Measurements from ENCODE around the gene MYO5A.
"Not testable (repeated sequence)": the region's sequence is repeated elsewhere in the genome, so short reads cannot be mapped to it uniquely, and the experiment has no call there.

The MYO5A gene

DNA sequence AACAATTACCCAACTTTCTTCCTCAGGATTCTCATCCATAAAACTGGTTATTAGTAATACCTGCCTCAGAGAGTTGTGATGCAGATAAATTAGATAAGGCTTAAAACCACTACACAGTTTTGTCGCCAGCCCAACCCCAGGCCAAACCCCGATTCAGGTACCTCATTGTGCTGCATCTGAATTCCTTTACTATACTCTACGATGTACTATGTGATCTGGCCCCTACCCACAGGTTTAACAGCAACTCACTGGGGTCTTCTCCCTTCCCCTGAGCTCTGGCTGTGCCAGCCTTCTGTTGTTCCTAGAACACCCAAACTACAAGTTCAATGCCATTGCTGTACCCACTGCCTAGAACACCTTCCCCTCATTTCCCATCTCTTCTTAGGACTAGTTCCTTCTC is 64.6 kb downstream of the MYO5A start:
- DNase-seq, result no peak

DNA sequence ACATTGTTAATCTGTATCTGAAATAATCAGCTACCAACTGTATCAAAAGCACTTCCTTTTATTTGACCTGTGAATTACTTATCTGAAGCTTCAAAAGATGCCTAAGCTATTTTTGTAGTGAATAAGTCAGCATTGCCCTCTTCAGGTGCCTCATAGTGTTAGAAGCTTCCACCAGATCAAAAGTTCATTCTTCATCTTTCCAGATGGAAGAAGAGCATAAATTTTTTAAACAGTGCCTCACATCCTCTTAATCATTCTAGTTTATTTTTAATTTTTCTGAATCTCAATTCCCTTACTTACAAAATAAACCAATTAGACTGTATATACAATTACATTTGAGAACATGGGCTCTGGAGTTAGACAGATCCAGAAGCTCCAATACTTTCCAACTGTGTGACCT is 65.0 kb downstream of the MYO5A start:
- no peak for DNase-seq

DNA sequence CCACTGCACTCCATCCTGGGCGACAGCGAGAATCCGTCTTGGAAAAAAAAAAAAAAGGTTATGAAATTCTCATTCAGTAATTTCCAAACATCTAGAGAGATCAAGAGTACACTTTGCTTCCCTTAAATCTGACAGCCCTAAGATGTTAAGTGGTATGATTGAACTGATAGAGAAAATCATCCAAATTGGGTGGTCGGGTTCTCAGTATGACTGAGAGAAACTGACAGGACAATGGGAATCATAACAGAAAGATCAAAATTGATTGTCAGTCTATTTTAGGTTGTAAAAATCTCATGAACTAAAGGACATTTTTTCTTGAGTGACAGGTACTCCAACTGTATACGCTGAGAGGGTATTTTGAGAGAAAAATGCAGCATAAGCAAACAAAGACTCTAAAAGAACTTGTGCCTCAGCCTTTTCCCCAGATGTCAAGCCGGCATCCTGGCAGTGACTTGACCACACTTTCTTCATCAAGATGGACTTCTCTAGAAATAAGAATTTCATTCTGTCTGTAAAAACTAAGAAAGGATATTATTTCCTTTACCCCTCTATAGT is 65.8 kb downstream of the MYO5A start:
- no peak for DNase-seq

DNA sequence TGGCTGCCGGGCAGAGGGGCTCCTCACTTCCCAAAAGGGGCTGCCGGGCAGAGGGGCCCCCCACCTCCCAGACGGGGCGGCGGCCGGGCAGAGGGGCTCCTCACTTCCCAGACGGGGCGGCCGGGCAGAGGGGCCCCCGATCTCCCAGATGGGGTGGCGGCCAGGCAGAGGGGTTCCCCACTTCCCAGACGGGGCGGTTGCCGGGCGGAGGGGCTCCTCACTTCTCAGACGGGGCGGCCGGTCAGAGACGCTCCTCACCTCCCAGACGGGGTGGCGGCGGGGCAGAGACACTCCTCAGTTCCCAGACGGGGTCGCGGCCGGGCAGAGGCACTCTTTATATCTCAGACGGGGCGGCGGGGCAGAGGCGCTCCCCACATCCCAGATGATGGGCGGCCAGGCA is 69.0 kb downstream of the MYO5A start:
- DNase-seq, result not testable (repeated sequence)

DNA sequence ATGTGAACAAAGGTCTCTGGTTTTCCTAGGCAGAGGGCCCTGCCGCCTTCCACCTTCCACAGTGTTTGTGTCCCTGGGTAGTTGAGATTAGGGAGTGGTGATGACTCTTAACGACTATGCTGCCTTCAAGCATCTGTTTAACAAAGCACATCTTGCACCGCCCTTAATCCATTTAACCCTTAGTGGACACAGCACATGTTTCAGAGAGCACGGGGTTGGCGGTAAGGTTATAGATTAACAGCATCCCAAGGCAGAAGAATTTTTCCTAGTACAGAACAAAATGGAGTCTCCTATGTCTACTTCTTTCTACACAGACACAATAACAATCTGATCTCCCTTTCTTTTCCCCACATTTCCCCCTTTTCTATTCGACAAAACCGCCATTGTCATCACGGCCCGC is 69.4 kb downstream of the MYO5A start:
- DNase-seq, result not testable (repeated sequence)

DNA sequence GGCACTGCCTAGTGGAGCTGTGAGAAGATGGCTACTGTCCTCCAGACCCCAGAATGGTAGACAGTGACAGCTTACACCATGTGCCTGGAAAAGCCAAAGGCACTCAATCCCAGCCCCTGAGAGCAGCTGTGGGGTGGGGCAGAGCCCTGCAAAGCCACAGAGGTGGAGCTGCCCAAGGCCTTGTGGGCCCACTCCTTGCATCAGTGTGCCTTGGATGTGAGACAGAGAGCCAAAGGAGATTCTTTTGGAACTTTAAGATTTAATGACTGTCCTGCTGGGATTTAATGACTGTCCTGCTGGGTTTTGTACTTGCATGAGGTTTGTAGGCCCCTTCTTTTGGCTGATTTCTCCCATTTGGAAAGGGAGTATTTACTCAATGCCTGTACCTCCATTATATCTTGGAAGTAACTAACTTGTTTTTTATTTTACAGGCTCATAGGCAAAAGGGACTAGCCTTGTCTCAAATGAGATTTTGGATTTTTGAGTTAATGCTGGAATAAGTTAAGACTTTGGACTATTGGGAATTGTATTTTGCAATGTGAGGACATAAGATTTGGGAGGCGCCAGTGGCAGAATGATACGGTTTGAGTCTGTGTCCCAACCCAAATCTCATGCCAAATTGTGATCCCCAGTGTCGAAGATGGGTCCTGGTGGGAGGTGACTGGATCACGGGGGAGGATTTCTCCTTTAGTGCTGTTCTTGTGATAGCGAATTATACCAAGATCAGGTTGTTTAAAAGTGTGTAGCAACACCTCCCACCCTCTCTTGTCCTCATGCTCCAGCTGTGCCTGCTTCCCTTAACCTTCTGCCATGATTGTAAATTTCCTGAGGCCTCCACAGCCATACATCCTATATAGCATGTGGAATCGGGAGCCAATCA is 80.4 kb downstream of the MYO5A start:
- DNase-seq, result no peak

DNA sequence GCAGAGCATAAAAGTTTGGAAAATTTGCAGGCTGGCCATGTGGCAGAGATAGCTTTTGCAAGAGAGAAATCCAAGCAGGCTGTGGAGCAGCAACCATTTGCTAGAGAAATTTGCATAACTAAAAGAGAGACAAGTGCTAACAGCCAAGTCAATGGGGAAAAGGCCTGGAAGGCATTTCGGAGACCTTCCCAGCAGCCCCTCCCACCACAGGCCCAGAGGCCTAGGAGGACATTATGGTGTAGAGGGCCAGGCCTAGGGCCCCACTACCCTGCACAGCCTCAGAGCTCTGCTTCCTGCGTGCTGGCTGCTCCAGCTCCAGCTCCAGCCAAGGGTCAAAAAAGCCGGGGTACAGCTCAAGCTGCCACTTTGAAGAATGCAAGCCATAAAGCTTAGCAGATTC is 82.7 kb downstream of the MYO5A start:
- no peak for DNase-seq

DNA sequence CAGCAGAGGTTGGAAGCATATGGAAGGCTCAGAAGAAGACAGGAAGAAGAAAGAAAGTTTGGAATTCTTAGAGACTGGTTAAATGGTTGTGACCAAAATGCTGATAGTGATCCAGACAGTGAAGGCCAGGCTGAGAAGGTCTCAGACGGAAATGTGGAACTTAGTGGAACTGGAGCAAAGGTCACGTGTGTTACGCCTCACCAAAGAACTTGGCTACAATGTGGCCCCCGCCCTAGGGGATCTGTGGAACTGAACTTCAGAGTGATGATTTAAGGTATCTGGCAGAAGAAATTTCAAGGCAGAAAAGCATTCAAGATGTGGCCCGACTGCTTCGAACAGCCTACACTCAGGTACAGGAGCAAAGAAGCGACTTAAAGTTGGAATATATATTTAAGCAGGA is 83.1 kb downstream of the MYO5A start:
- DNase-seq, result no peak

DNA sequence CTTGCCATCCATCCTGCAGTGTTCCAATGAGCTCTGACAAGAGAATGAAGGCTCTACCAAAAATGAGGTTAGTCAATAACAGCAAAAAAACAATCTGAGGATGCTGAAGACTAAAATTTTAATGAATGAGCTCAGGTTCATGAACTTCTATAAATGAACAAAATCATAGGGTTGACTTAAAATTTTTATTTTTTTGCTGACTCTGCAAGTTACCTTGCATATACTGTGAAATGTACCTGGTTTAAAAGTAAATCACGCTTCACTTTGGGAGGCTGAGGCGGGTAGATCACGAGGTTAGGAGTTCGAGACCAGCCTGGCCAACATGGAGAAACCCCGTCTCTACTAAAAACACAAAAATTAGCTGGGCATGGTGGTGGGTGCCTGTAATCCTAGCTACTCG is 85.5 kb downstream of the MYO5A start:
- not testable (repeated sequence) for DNase-seq

DNA sequence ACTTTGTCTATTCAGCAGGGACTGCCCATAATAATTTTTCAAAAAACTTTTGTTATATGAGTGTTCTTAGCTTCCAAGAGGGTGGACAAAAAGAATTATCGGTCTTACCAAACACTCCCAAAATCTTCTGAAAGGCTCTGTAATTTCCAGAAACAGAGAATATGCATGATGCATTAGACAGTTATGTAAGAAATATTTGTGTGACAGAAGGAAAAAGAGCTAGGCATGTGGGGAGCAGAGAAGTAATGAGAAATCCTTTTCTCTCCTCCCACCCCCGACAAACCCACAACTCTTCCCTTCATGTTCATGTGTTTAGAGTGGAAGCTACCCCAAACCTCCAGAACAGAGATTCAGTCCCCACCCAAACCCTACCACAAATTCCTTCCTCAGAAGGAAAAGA is 86.8 kb downstream of the MYO5A start:
- DNase-seq, result no peak

DNA sequence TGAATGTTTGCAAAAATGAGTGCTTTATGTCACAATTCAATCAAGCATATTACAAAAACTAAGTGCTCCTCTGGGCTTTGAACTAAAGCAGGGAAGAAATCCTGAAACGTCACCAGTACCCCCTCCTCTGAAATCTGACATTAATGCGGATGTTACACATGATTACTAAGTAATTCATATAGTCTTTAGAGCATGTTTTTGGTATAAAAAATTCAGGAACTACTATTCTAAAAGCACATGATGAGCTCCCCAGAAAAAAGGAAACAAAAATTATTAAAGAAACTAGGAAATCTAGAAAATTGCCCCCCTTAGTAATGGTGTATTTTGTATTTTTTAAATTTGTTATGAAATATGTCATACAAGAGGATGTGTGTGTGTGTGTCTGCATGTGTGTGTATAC is 87.7 kb downstream of the MYO5A start:
- no peak for DNase-seq

DNA sequence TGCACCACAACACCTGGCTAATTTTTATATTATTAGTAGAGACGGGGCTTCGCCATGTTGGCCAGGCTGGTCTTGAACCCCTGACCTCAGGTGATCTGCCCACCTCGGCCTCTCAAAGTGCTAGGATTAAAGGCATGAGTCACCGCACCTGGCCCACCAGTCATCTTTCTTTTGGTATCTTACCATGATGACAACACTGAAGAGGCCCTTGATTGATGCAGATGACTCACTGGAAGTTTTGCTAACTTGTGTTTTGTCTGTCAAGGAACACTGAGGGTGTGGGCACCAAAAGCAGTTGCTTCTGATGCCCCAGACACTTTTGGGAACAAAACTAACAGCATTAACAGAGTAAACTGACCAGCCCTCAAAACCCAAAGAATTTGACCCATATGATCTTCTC is 88.3 kb downstream of the MYO5A start:
- peak in 1 of 51 donors; percentile 22 for DNase-seq

DNA sequence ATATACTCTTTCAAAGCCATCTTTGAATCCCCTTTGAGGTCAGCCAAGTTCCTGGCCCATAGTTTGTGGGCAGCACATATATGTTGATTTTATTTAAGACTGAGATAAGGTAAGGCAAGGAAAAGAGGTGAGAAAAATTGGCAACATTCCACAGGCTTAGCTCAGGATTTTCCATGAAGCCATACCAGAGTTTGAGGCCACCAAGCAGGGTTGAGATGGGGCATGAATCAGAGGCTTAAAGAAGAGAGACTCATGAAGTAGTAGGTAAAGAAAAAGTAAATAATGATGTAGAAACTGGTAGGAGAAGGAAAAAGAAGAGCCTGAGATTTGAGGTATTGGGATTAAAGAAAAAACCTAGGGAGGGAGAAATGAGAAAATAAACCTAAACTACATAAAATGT is 89.2 kb downstream of the MYO5A start:
- DNase-seq, result no peak

DNA sequence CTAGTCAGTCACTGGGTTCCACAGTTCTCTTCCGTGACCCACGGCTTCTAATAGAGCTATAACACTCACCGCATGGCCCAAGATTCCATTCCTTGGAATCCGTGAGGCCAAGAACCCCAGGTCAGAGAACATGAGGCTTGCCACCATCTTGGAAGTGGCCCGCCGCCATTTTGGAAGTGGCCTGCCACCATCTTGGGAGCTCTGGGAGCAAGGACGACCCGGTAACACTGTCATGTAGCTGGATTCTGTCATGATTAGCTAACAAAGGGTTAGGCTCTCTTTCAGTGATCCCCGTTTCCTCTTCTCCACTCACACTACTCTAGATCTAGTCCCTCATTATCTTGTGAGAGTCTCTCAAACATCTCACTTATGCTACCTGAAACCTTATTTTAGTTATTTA is 89.6 kb downstream of the MYO5A start:
- DNase-seq, result not testable (repeated sequence)

DNA sequence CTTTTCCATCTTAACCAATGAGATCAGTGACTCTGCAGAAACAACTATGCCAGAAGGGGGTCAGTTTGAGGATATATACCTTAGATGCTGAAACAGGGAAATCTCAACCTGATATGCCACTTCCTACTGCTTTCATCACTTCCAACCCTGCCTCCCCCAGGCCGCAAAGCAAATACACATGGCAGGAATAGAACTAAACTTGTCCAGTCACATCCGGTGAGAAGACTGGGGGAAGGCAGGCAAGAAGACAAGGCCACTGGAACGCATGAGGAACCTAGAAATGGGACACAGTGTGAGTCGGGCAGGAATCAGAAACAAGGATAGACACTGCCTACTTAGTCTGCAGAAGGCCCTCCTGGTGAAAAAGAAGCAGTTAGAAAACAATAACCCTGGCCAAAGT is 90.6 kb downstream of the MYO5A start:
- DNase-seq, result peak in 1 of 51 donors; percentile 48

DNA sequence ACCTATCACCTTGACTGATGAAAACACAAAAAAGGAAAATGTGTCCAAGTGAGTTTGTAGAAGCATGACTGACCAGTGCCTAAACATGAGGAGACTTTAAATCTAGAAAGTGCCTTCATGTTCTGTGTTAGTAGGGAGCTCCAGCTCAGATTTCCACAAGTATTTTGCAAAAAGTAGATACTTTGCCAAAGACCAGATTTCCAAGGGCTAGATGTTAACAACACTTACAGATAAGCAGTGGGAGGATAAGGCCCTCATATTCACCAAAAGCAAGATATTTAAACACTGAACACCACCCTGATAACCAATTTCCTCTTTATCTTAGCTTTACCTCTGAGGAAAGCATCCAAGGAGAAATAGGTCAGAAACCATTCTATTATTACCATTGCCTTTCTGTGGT is 91.0 kb downstream of the MYO5A start:
- no peak for DNase-seq

DNA sequence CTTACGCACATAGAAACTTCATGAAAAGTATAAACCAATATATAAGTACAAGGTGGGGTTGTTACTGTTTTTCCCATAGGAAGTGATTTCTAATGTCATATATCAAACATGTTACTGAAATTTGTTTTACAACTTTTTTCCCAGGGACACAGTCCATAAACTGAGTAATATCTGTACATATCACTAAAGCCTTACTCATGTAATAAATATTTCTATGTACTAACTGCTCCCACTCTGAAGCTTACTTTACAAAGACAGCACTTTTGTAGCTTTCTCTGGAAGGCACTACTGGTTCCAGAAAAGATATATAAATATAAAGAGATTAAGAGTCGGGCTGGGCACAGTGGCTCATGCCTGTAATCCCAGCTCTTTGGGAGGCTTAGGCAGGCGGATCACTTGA is 91.7 kb downstream of the MYO5A start:
- DNase-seq, result no peak

DNA sequence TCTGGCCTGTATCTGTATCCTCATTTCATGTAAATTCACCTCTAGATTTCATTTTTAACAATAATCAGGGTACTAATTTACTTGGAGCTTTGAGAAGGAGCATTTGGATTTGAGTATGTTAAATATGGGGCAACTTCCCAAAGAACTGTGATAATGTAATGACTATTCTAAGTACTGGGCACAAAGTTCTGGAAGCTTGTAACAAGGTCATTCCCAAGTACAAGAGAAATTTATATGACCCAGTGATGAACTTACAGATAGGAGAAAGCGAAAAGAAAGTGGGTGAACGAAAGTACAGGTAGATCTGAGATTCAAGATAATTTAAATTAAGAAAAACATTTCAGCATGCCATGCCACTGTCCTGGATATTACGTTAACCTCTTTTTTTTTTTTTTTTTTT is 93.8 kb downstream of the MYO5A start:
- DNase-seq, result no peak

DNA sequence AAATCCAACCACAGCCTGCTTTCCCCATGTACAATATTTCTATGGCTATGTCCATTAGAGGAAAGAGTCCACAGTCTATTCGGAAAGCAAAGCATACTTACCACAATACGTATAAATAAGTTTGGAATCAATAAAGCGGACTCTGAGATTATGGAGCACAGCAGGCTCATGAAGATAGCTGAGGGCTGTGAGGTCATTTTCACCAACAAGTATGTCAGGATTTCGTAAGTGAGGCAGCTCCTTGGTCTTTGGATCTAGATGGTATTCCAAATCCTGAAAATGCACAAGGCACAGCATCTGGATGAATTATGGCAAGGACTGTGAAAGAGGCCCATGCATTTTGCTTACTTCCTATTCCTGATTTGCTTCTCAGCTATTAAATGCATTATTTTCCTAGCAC is 100.4 kb downstream of the MYO5A start:
- no peak for DNase-seq

DNA sequence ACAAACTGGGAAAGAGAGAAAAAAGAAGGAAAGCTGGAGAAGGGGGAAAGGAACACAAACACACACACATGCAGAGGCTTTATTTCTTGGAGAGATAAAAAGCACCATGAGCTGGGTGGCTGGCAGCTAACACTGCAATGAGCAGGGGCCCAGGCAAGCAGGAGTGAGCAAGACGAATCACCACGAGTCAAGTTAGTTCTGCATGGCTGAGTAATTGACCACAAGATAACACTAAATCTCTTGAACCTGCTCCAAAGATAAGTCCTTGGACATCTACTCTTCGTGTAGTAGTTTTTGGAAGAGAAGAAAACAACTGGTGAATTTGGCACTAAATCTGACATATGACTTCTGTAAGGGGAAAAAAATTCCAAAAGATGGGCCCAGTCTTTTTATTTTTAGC is 100.9 kb downstream of the MYO5A start:
- no peak for DNase-seq

DNA sequence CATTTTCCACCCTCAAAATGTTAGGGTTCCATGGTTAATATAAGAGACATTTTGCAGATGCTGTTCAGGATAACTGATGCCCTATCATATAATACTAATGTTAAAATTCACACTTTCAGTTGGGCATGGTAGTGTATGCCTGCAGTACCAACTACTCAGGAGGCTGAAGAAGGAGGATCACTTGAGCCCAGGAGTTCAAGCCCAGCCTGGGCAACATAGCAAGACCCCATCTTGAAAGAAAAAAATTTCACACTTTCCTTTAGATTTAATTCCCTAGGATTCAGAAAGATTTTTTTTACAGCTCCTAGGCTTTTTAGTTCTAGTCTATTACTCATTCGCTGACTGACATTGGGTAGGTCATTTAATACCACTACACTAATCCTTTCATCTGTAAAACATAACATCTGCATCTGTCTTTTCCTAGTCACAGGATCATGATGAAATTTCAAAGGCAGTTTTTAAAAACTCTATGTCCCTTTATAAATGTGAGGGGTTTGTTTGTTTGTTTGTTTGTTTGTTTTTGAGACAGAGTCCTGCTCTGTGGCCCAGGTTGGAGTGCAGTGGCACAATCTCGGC is 103.7 kb downstream of the MYO5A start:
- no peak for DNase-seq

DNA sequence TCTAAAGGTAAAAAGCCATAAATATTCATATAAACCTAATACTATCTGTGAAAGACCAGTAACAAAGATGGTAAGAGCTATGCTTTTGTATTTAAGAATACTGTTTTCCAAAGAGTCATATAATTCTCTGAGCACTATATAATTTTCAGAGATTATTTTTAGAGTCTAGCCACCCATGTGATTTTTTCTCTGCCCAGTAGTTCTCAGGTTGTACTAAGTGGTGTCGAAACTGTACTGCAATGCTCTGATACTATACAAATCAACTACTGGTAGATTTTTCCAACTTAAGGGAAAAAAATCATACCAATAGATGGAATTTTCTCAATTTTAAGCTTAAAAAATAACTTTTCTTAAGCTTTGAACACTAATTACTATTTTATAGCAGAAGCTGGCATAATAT is 104.8 kb downstream of the MYO5A start:
- DNase-seq, result no peak

DNA sequence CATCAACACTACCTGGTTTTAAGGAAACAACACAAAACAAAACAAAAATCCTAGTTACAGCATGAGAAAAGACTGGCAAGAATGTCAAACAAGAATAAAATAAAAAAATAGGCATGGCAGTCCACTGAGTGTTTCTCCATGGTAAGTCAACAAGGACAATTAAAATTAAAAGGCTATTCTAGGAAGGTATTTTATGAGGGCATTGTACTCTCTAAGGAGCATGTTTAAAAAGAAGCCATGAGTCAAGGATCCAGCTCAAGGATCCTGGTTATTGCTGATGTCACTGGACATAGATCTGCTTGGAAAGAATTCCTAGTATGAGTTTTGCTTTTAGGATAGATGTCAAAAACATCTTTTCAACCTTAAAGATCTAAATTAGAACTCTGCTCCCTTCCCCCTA is 106.7 kb downstream of the MYO5A start:
- DNase-seq, result no peak

Measured in hypothalamus (tissue), 51 donors.